Kidney (tissue), 14 donors: ENCODE measurements around the gene APOH. TPM values are rescaled to one million over a fixed set of nuclear protein-coding genes. Genes with fewer than 3 reads are reported as not detected.

Source experiments
- DNase-seq, 5 donors: peaks; one replicate each; pipeline ENCODE4 v3.0.0-alpha.2; 2013 to 2020
- FAIRE-seq: peaks from 2 replicates; lab custom pipeline; 2012; peaks lifted over from hg19 to GRCh38; lab: Jason Lieb, UNC
- H3K27ac ChIP-seq, 2 donors: one replicate each; pipeline ENCODE4 v1.7.0; 2013; ENCODE audit warnings: low read depth in 2 of 2, low read length in 2 of 2, inconsistent platforms in 1 of 2
- H3K27me3 ChIP-seq: one replicate; pipeline ENCODE4 v1.7.1; 2013; ENCODE audit warnings: low read length, inconsistent platforms; ENCODE audit not compliant: control insufficient read depth, insufficient read depth
- H3K36me3 ChIP-seq, 3 donors: one replicate each; pipeline versions ENCODE4 v1.7.0 to v1.7.1; 2013; ENCODE audit warnings: low read length in 3 of 3, control low read depth in 1 of 3, inconsistent platforms in 1 of 3; ENCODE audit not compliant: insufficient read depth in 3 of 3, control insufficient read depth in 2 of 3
- H3K4me1 ChIP-seq, 3 donors: one replicate each; pipeline versions ENCODE4 v1.7.0 to v1.7.1; 2013; ENCODE audit warnings: low read length in 3 of 3, inconsistent platforms in 1 of 3, low read depth in 1 of 3; ENCODE audit not compliant: control insufficient read depth in 2 of 3, insufficient read depth in 2 of 3
- H3K4me3 ChIP-seq, 3 donors: one replicate each; pipeline versions ENCODE4 v1.7.0 to v1.8.1; 2013; ENCODE audit warnings: low read length in 3 of 3, control low read depth in 1 of 3, inconsistent platforms in 1 of 3
- H3K9ac ChIP-seq, 3 donors: one replicate each; pipeline versions ENCODE4 v1.7.0 to v1.7.1; 2013; ENCODE audit warnings: low read length in 3 of 3, control low read depth in 1 of 3, inconsistent platforms in 1 of 3
- H3K9me3 ChIP-seq, 3 donors: one replicate each; pipeline versions ENCODE4 v1.7.0 to v1.7.1; 2013; ENCODE audit warnings: low read length in 3 of 3, control low read depth in 1 of 3, inconsistent platforms in 1 of 3; ENCODE audit not compliant: control insufficient read depth in 2 of 3, insufficient read depth in 1 of 3
- CTCF ChIP-seq: IDR thresholded peaks from 3 replicates; pipeline ENCODE4 v1.5.1; 2012; ENCODE audit warnings: mild to moderate bottlenecking, moderate library complexity, borderline replicate concordance; ENCODE audit not compliant: insufficient read depth; ENCODE audit errors: extremely low read depth
- intact Hi-C: fragments of 100-400 bp; cut with DNase I; formaldehyde crosslinking; loops from one replicate; pipeline ENCODE4 v1.11.1; 2022
- polyA plus RNA-seq: library from polyadenylated mRNA; stranded (reverse); fragments of 350-450 nt; fragmentation: Illumina TruSeq; extraction: RNeasy Lipid Tissue Mini Kit (QIAGEN cat#74804); gene quantifications from one replicate; pipeline ENCODE4 v1.2.3, GENCODE V29; 2014; ENCODE audit warnings: low read depth, low replicate concordance; ENCODE audit not compliant: insufficient read depth
- total RNA-seq: library from RNA; stranded (reverse); fragmentation: NEBNext Ultra II Directional; extraction: Animal tissue kit (Norgen Biotek cat#: 25700); gene quantifications from one replicate; pipeline ENCODE4 v1.2.1, GENCODE V29; 2021
- donor health status: control.
- donor health status: control.
- donor health status: control.
- donor health status: control.
- donor health status: control.
- donor health status: DM: yes; HTN: yes; CAD: no.
- donor health status: Normal renal cell carcinoma (clear cell type).

Gene APOH
- total and polyA plus RNA-seq, 2 donors from 2014 or later: 13.5 TPM; not detected in 1

- FAIRE-seq: no peak
- TF ChIP-seq CTCF: no peak
- H3K36me3 ChIP-seq: no peaks in the 10 kb centered on the region
- DNase-seq: no peak
- intact Hi-C loops: no loop called here
- H3K4me3 ChIP-seq: no peak overlapping the region
- H3K27me3 ChIP-seq: no peaks in the 10 kb centered on the region
- no peaks in the 10 kb centered on the region for H3K4me1 ChIP-seq
- no peak overlapping the region for H3K27ac ChIP-seq
- H3K9ac ChIP-seq: no peak overlapping the region
- peaks cover 0 to 4% (median 0%) of the 10 kb centered on the region in 3 donors for H3K9me3 ChIP-seq
These were observed 42.3 kb upstream of the APOH start for GRCh38 chr17:66271512-66271911.

- DNase-seq: no peak
- no peak overlapping the region for H3K4me3 ChIP-seq
- FAIRE-seq: no peak
- no peak overlapping the region for H3K9ac ChIP-seq
- no peak overlapping the region for H3K27ac ChIP-seq
- H3K27me3 ChIP-seq: no peaks in the 10 kb centered on the region
- intact Hi-C loops: no loop called here
- H3K4me1 ChIP-seq: no peaks in the 10 kb centered on the region
- TF ChIP-seq CTCF: no peak
- H3K9me3 ChIP-seq: peaks cover 0 to 4% (median 0%) of the 10 kb centered on the region in 3 donors
- H3K36me3 ChIP-seq: no peaks in the 10 kb centered on the region
These were observed 40.9 kb upstream of the APOH start for GRCh38 chr17:66270106-66270505.

- FAIRE-seq (no peak), DNase-seq (no peak)
- no peak overlapping the region for H3K9ac ChIP-seq
- H3K36me3 ChIP-seq: no peaks in the 10 kb centered on the region
- H3K9me3 ChIP-seq: peaks cover 0 to 4% (median 0%) of the 10 kb centered on the region in 3 donors
- H3K4me1 ChIP-seq: peaks cover 0 to 5% (median 0%) of the 10 kb centered on the region in 3 donors
- H3K4me3 ChIP-seq: no peak overlapping the region
- TF ChIP-seq CTCF: no peak
- no peak overlapping the region for H3K27ac ChIP-seq
- no peaks in the 10 kb centered on the region for H3K27me3 ChIP-seq
- intact Hi-C loops: no loop called here
These were observed 39.2 kb upstream of the APOH start for GRCh38 chr17:66268247-66268927.
